Hepatocyte (in vitro differentiated cells): ENCODE data around the gene C11orf71. TPM values are rescaled to one million over a fixed set of nuclear protein-coding genes. Genes with fewer than 3 reads are reported as not detected.

ENCODE experiments used
- DNase-seq: peaks from one replicate; pipeline ENCODE4 v3.0.0-alpha.2; 2016; ENCODE audit warnings: low spot score
- H2AFZ ChIP-seq: fragments of 200-600 bp; sonication (generic); 2 replicates; pipeline ENCODE4 v1.6.0; 2016; ENCODE audit warnings: antibody characterized with exemption, mild to moderate bottlenecking
- H3K27ac ChIP-seq: fragments of 200-600 bp; sonication (generic); 2 replicates; pipeline ENCODE4 v1.5.1; 2016; ENCODE audit warnings: mild to moderate bottlenecking
- H3K27me3 ChIP-seq: fragments of 200-600 bp; sonication (generic); 2 replicates; pipeline ENCODE4 v1.6.1; 2016
- H3K36me3 ChIP-seq: fragments of 200-600 bp; sonication (generic); replicated peaks from 2 replicates; pipeline ENCODE4 v1.5.1; 2016; ENCODE audit warnings: low read depth; ENCODE audit not compliant: insufficient read depth
- H3K4me1 ChIP-seq: fragments of 200-600 bp; sonication (generic); 2 replicates; pipeline ENCODE4 v1.5.1; 2016; ENCODE audit warnings: mild to moderate bottlenecking, moderate library complexity; ENCODE audit not compliant: insufficient read depth
- H3K4me2 ChIP-seq: fragments of 200-600 bp; sonication (generic); 2 replicates; pipeline ENCODE4 v1.6.0; 2016
- H3K4me3 ChIP-seq: fragments of 200-600 bp; sonication (generic); 2 replicates; pipeline ENCODE4 v1.5.1; 2016; ENCODE audit warnings: mild to moderate bottlenecking
- H3K79me2 ChIP-seq: fragments of 200-600 bp; sonication (generic); 2 replicates; pipeline ENCODE4 v1.6.0; 2017; ENCODE audit warnings: mild to moderate bottlenecking
- H3K9me2 ChIP-seq: fragments of 200-600 bp; sonication (generic); replicated peaks from 2 replicates; pipeline ENCODE4 v1.6.0; 2017; ENCODE audit warnings: mild to moderate bottlenecking; ENCODE audit not compliant: insufficient read depth
- H3K9me3 ChIP-seq: fragments of 200-600 bp; sonication (generic); 2 replicates; pipeline ENCODE4 v1.5.1; 2016; ENCODE audit warnings: low read depth, mild to moderate bottlenecking
- H4K20me1 ChIP-seq: fragments of 200-600 bp; sonication (generic); 2 replicates; pipeline ENCODE4 v1.6.0; 2016; ENCODE audit warnings: mild to moderate bottlenecking; ENCODE audit not compliant: insufficient read depth, poor library complexity, severe bottlenecking
- CTCF ChIP-seq: fragments of 200-600 bp; sonication (generic); IDR thresholded peaks from 2 replicates; pipeline ENCODE4 v1.5.1; 2016; ENCODE audit warnings: antibody characterized with exemption, mild to moderate bottlenecking; ENCODE audit not compliant: poor library complexity
- EZH2 ChIP-seq: fragments of 200-600 bp; sonication (generic); IDR thresholded peaks from 2 replicates; pipeline ENCODE4 v1.6.1; 2016; ENCODE audit warnings: antibody characterized with exemption, mild to moderate bottlenecking, borderline replicate concordance
- EZH2phosphoT487 ChIP-seq: fragments of 200-600 bp; sonication (generic); IDR thresholded peaks from one replicate; pipeline ENCODE4 v1.6.1; 2018; ENCODE audit warnings: antibody characterized with exemption, mild to moderate bottlenecking, low read depth, moderate library complexity; ENCODE audit not compliant: unreplicated experiment, severe bottlenecking
- WGBS: methylation state at CpG from one replicate; pipeline ENCODE4 v1.1.6; 2016; ENCODE audit warnings: low lambda C conversion rate; ENCODE audit errors: missing lambda C conversion rate; 5-methylcytosine and 5-hydroxymethylcytosine counted together
- polyA plus RNA-seq: library from polyadenylated mRNA; unstranded; fragments of >200 nt; fragmentation: Nextera tagmentation; extraction: Ambion mirVana; gene quantifications from 2 replicates; pipeline ENCODE4 v1.2.1, GENCODE V29; 2016
- total RNA-seq: library from RNA; depleted of rRNA; stranded (reverse); fragments of >200 nt; gene quantifications from 2 replicates; pipeline ENCODE4 v1.2.3, GENCODE V29; 2014

The C11orf71 gene, protein sequence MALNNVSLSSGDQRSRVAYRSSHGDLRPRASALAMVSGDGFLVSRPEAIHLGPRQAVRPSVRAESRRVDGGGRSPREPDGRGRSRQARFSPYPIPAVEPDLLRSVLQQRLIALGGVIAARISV
- total RNA-seq, result 8.1 and 9.4 TPM in 2 replicates
- polyA plus RNA-seq, result 6.4 and 10.2 TPM in 2 replicates

GRCh38 chr11:114400216-114400914 is at the start of gene C11orf71, which contains the start of gene RBM7:
C11orf71 (minus strand) TSS chr11:114400511; CDS start chr11:114400331, 180 bp downstream.
RBM7 (plus strand) TSS chr11:114400666; CDS start chr11:114400672, 6 bp downstream.
- H3K27me3 ChIP-seq, result no peaks in the 10 kb centered on the region
- peaks cover 59% of the 10 kb centered on the region for H3K79me2 ChIP-seq
- H3K4me2 ChIP-seq, result peak within 1 kb of the TSS; percentile 79
- peak within 1 kb of the TSS; percentile 47 for H2AFZ ChIP-seq
- DNase-seq, result peak; percentile 99
- no peaks in the 10 kb centered on the region for H3K9me3 ChIP-seq
- peak within 1 kb of the TSS; percentile 68 for H3K4me3 ChIP-seq
- H3K36me3 ChIP-seq, result no peaks in the 10 kb centered on the region
- peak within 1 kb of the TSS; percentile 99 for H3K27ac ChIP-seq
- H4K20me1 ChIP-seq, result peaks cover 20% of the 10 kb centered on the region
- H3K9me2 ChIP-seq, result no peaks in the 10 kb centered on the region
- TF ChIP-seq EZH2 (no peak), CTCF (peak; percentile 17)
- H3K4me1 ChIP-seq, result peaks cover 15% of the 10 kb centered on the region
- under 1% methylated on average over 64 of the region's 65 CpGs for WGBS

DNA sequence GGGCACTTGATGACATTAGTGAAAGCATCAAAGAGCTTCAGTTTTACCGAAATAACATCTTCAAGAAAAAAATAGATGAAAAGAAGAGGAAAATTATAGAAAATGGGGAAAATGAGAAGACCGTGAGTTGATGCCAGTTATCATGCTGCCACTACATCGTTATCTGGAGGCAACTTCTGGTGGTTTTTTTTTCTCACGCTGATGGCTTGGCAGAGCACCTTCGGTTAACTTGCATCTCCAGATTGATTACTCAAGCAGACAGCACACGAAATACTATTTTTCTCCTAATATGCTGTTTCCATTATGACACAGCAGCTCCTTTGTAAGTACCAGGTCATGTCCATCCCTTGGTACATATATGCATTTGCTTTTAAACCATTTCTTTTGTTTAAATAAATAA is 49.5 kb upstream of the C11orf71 start:
- Histone ChIP-seq H3K4me1 (peaks cover 18% of the 10 kb centered on the region), H2AFZ (no peak overlapping the region), H3K9me3 (no peaks in the 10 kb centered on the region), H3K27me3 (no peaks in the 10 kb centered on the region), H3K36me3 (no peaks in the 10 kb centered on the region), H3K79me2 (peaks cover 31% of the 10 kb centered on the region), H3K27ac (no peak overlapping the region), H3K9me2 (no peaks in the 10 kb centered on the region), H4K20me1 (no peaks in the 10 kb centered on the region), H3K4me2 (no peak overlapping the region), H3K4me3 (no peak overlapping the region)
- TF ChIP-seq EZH2phosphoT487 (no peak), EZH2 (no peak), CTCF (no peak)
- WGBS, result 97% methylated on average over 6 of the region's 6 CpGs
- no peak for DNase-seq

DNA sequence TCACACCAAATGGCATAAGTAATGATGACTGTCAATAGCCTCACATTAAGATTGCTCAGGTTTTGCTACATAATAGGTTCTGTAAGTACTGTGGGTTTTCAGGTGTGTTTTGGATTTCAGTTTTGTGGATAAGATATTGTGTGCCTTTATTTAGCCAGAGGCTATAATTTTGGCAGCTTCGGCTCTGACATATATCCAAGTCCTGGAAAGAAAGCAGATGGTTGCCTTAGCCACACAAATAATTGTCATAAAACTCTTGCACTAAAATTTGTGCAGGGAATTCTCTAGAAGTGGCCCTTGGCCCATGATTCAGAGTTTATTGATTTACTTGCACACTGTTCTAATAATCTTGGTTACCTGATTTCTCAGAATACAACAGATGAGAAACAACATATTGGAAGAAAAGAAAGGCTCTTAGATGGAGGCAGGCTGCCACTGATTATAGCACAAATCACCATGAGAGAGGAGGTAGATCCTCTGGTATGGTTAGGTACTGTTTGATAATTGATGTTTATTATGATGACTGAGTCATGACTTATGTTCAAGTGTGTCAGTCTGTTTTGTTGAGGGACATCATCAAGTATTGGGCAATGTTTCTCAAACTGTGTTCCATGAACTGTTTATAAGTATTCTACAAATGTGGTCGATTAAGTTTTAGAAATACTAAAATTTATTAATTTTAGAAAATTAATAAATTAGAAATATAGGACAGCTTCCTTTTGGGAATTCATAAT is 48.6 kb upstream of the C11orf71 start:
- H3K4me1 ChIP-seq, result peaks cover 18% of the 10 kb centered on the region
- H2AFZ ChIP-seq, result no peak overlapping the region
- H3K27me3 ChIP-seq, result no peaks in the 10 kb centered on the region
- no peaks in the 10 kb centered on the region for H4K20me1 ChIP-seq
- no peak overlapping the region for H3K4me3 ChIP-seq
- H3K79me2 ChIP-seq, result peaks cover 41% of the 10 kb centered on the region
- 88% methylated on average over 2 of the region's 2 CpGs for WGBS
- TF ChIP-seq CTCF (no peak), EZH2phosphoT487 (no peak), EZH2 (no peak)
- H3K36me3 ChIP-seq, result no peaks in the 10 kb centered on the region
- H3K4me2 ChIP-seq, result peak overlapping the region; percentile 22
- peak overlapping the region; percentile 4 for H3K27ac ChIP-seq
- no peaks in the 10 kb centered on the region for H3K9me3 ChIP-seq
- no peak for DNase-seq
- H3K9me2 ChIP-seq, result no peaks in the 10 kb centered on the region
